ENCODE data around the gene IFRD1.

DNA sequence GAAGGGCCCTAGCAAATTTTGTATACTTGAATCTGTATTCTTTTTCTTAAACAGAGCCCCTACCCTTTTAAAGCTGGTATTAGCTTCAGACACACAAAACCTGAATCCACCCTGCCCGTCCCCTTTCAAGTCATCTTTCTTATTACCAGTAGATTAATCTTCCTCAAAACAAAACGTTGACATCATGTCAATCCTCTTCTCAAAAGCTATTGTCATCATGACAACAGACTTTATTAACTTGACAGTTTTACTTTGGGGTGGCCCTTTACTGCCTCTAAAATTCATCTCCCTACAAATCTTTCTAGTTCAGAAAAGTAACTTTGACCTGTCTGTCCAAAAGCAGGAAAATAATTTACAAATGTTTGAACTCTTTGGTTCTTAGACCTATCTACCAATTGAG is 21.5 kb upstream of the IFRD1 start:
- TF ChIP-seq CTCF (IDR thresholded peaks at IDR 0.05) (no peak), POLR2A (IDR thresholded peaks at IDR 0.05) (no peak)

Measured in right lobe of liver (tissue), 4 donors.